HG02885 (cell line): Measurements from ENCODE around the gene TIAM2.
"Not testable (repeated sequence)": the region's sequence is repeated elsewhere in the genome, so short reads cannot be mapped to it uniquely, and the experiment has no call there.

Source experiments
- ATAC-seq: cut with Tn5 transposase; IDR thresholded peaks from one replicate; pipeline ENCODE4 v1.9.1; 2021; ENCODE audit warnings: mild to moderate bottlenecking; ENCODE audit not compliant: unreplicated experiment, poor library complexity

The TIAM2 gene

GRCh38 chr6:154986787-154987235, 8.3 kb upstream of the TIAM2 start:
- no peak for ATAC-seq

DNA sequence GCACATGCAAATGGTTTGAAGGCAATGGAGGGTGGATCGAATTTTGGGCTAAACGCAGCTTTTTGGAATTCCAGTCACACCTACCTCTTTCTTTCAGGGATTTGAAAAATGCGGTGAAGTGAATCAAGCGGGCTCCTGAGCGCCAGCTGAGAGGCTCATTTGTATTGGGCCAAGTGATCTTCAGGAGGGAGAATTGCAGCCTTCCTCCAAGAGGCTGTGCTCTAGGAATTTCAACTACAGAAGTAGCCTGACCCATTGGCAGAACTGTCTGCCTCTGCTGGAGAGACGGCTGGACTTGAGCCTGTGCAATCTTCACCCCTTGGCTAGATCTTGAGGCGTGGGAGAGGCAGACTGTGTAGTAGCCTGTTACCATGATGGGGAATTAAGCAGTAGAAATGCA, 5.7 kb upstream of the TIAM2 start:
- no peak for ATAC-seq

DNA sequence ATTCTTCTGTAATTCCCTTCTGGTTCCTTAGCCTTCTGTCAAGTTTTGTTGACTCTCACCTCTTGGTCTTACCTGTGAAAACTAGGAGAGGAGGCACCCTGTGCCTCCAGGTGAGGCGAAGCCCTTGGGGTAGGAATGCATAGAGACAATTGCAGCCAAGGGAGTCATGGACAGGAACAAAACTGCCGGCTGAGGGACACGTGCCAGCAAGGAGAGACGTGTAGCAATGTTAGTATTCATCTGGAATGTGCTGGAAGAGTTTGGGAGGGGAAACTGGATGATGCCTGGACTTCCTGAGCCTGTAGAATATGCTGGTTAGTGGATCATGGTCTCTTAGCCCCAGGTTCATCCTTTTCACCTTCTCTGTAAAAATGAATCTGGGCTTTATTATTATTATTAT, 3.9 kb upstream of the TIAM2 start:
- no peak for ATAC-seq

DNA sequence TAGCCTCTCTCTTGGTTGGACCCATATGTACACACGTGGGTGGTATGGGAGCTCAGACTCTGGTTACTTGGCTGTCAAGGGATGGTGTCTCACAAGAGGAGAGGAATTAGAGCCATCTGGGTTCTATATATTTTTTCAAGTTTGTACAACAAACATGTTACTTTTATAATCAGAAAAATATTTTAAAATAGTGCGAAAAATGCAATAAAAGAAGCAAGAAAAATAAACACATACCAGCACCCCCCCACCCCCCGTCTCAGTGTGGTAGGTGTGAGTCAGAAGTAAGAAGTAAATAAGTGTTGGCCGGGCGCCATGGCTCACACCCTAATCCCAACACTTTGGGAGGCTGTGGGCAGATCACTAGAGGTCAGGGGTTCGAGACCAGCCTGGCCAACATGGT, 2.1 kb upstream of the TIAM2 start:
- no peak for ATAC-seq

DNA sequence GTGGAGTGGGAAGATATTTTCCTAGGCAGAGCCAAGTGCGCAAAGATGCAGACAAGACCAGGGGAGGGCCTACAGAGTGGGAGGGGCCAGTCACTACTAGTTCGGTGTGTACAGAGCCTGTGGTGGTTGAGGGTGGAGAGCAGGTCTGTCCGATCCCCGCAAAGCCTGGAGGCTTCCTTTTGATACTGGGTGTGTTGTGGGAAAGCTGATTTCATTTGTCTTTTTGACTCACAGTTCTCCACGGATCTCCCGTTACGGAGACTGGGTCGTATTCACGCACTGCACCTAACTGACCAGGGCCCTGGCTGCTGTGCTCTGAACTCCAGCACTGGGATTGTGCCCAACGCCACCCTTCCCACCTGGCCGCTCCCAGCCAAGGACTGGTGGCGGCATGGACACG, 1.4 kb upstream of the TIAM2 start:
- no peak for ATAC-seq

DNA sequence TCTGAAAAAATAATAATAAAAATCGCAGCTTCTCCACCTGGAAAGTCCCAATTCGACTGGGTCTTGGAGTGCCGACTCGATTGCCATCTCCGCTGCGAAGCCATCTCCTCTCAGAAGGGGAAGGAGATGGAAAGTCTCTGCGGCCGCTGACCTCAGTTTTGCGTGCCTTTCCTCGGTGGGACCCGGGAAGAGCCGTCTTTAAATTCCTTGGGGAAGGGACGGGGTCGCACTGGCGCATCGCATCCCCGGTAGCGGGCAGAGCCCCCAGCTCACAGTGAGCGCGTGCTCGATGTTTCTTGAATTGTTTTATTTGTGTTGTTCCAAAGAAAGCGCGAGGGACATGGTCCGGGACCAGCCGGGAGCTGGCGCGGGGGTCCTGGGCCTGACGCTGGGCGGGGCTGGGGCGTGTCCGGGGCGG, 270 bp upstream of the TIAM2 start:
- ATAC-seq, result no peak

DNA sequence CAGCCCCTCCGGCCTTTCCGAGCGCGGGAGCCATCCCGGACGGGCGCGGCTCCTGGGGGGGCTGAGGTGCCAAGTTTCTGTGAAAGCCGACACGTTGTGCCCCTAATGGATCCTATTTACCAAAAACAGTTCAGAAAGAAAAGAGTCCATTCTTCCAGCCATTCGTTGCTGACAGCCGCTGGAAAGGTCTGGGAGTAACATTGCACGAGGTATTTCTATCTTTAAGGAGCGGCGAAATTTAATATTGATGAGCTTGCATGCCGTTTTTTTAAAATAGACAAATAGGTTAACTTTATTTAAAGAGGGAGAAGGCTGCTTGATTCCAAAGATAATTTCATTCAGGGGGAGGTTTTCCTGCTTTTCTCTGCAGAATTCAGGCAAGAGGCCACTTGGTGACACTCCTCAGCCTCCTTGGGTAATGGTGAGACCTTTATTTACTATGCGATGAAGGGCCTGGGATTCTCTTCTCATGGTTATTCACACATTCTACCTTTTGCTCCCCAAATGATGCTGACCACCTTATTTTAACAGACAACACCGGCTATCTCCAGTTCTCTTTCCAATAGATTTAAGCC, 988 bp downstream of the TIAM2 start:
- ATAC-seq, result no peak

- no peak for ATAC-seq
Observed at GRCh38 chr6:154996841-154997311, 1.8 kb downstream of the TIAM2 start.

GRCh38 chr6:154998855-154999254, 3.7 kb downstream of the TIAM2 start:
- ATAC-seq, result no peak

DNA sequence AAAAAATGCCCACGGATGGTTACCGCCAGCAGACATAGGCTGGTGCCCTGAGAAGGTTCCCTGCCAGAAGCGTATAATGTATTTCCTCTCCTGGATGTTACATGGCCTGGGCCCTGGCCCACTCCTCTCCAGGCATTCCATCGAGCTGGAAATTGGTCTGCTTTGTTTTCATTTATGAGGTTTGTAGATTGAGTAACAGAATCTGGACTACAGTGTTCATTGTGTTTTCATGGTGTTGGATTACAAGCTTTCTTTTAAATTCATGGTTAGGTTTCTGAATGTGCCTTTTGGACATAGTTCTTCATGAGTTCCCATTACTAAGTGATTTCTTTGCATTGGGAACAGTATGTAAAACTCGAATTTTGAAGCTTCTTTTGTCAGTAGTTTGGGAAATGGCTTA, 6.4 kb downstream of the TIAM2 start:
- ATAC-seq, result no peak

GRCh38 chr6:155001934-155002333, 6.8 kb downstream of the TIAM2 start:
- ATAC-seq, result no peak

DNA sequence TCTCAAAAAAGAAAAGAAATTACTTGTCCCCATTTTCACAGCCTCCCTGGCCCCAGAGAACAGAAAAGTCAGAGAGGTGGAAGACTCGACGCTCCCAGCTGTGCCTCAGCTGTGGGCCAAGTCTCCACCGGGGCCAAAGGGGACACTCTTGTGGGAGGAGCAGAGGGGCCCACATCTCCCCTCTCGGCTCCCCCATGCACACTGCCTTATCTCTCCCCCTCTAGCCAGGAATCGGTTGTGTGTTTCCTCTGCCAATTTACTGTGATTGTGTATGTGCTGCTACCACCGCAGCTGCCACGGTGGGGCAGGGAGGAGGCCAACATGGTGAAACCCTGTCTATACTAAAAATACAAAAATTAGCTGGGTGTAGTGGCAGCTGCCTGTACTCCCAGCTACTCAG, 8.4 kb downstream of the TIAM2 start:
- no peak for ATAC-seq

GRCh38 chr6:155004017-155004416, 8.9 kb downstream of the TIAM2 start:
- no peak for ATAC-seq

DNA sequence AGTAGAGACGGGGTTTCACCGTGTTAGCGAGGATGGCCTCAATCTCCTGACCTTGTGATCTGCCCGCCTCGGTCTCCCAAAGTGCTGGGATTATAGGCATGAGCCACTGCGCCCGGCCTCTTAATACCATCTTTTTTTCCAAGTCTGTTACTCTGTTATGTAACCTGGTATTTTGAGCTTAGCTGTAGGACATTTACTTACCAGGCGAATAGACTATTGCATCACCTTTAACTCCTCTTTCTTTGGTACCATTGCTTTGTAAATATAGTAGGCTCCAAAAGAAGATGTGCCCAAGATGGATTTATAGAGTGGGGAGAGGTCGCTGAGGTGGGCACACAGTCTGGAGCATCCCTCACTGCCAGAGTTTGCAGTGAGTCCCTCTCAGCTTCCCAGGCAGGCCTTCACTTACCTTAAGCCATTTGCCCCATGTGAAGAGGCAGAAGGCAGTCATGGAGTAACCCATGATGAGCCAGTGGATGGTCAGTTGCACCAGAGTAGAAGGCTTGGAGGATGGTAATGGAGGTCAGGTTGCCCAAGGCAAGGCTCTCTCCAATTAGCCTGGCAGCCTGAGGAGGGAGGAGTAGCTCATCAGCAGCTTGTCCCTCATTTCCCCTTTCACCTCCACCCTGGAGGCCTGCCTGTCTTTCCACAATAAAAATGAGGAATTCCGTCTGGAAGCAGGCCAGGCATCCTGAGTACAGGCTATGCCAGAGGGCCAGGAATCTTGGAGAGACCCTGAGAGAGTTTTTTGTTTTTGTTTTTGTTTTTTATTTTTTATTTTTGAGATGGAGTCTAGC, 9.7 kb downstream of the TIAM2 start:
- ATAC-seq, result no peak

- no peak for ATAC-seq
Observed at GRCh38 chr6:155008625-155009024, 13.5 kb downstream of the TIAM2 start.

DNA sequence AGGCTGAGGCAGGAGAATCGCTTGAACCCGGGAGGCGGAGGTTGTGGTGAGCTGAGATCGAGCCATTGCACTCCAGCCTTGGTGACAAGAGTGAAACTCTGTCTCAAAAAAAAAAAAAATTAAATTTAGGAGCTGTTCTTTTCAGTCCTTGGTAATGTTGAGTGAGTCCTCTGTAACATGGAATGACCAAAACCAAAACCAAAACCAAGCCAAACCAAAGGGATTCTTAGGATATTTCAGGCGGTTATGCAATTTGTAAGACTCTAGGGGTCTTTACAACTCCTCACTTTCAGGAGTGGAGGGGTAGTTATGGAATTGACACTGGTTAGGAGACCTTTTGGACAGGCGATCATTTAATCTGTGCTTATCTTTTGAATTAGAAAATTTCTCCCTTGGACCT, 15.8 kb downstream of the TIAM2 start:
- no peak for ATAC-seq

GRCh38 chr6:155011809-155012291, 16.7 kb downstream of the TIAM2 start:
- no peak for ATAC-seq

- no peak for ATAC-seq
Observed at GRCh38 chr6:155013457-155013876, 18.4 kb downstream of the TIAM2 start.

GRCh38 chr6:155014137-155014536, 19.0 kb downstream of the TIAM2 start:
- no peak for ATAC-seq

DNA sequence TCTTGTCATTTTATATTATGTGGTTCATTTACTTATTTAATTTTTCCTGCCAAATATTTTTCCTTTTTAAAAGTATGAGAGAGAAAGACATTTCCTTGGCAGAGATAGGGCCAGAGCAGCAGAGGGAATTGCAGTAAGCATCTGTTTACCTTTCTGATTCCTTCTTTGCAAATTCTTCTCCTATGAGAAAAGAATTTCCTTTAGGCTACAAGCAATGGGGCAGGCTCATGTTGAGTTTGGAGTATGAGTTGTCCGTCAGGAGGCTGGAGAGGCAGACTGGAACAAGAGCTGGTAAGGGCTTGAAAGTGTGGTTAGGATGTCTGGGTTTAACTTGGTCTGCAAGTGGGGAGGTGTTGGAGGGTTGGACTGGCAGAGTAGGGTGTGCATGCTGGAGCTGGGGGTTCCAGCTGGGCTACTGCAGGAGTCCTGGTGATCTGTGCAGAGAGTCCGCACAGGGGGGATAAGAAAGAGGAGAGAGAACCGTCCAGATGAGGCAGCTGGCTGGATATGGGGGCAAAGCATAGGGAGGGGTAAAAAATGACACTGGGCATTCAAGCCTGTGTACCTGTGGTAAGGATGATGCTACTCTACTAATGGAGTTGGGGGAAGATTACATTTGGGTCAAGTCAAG, 19.7 kb downstream of the TIAM2 start:
- ATAC-seq, result no peak

GRCh38 chr6:155018415-155018814, 23.3 kb downstream of the TIAM2 start:
- not testable (repeated sequence) for ATAC-seq
